Nephron progenitor cell (in vitro differentiated cells): ENCODE data around the gene ANKMY2.
A peak's percentile ranks its signal among the peaks of the same experiment; 100 is the strongest.

Source experiments
- DNase-seq: peaks from one replicate; pipeline ENCODE4 v3.0.0; 2021
- H3K27ac Mint-ChIP-seq: 2 replicates; pipeline ENCODE4 v1.8.0; 2021; ENCODE audit warnings: mild to moderate bottlenecking, moderate library complexity, mixed read lengths
- H3K27me3 Mint-ChIP-seq: 2 replicates; pipeline ENCODE4 v1.8.0; 2021; ENCODE audit warnings: mild to moderate bottlenecking, low read depth, mixed read lengths; ENCODE audit not compliant: poor library complexity
- H3K36me3 Mint-ChIP-seq: 2 replicates; pipeline ENCODE4 v1.8.0; 2021; ENCODE audit warnings: low read depth, mixed read lengths
- H3K4me1 Mint-ChIP-seq: 2 replicates; pipeline ENCODE4 v1.8.0; 2021; ENCODE audit warnings: mixed read lengths
- H3K4me3 Mint-ChIP-seq: 2 replicates; pipeline ENCODE4 v1.8.0; 2021; ENCODE audit warnings: mild to moderate bottlenecking, moderate library complexity, mixed read lengths
- H3K9me3 Mint-ChIP-seq: 2 replicates; pipeline ENCODE4 v1.8.0; 2021; ENCODE audit warnings: mild to moderate bottlenecking, moderate library complexity, mixed read lengths
- TF ChIP-seq, protein P1 (sequence below): fragments of 200-600 bp; sonication (generic); IDR thresholded peaks from 2 replicates; pipeline ENCODE4 v1.5.0; 2021; ENCODE audit warnings: antibody characterized with exemption

ANKMY2 gene

DNA sequence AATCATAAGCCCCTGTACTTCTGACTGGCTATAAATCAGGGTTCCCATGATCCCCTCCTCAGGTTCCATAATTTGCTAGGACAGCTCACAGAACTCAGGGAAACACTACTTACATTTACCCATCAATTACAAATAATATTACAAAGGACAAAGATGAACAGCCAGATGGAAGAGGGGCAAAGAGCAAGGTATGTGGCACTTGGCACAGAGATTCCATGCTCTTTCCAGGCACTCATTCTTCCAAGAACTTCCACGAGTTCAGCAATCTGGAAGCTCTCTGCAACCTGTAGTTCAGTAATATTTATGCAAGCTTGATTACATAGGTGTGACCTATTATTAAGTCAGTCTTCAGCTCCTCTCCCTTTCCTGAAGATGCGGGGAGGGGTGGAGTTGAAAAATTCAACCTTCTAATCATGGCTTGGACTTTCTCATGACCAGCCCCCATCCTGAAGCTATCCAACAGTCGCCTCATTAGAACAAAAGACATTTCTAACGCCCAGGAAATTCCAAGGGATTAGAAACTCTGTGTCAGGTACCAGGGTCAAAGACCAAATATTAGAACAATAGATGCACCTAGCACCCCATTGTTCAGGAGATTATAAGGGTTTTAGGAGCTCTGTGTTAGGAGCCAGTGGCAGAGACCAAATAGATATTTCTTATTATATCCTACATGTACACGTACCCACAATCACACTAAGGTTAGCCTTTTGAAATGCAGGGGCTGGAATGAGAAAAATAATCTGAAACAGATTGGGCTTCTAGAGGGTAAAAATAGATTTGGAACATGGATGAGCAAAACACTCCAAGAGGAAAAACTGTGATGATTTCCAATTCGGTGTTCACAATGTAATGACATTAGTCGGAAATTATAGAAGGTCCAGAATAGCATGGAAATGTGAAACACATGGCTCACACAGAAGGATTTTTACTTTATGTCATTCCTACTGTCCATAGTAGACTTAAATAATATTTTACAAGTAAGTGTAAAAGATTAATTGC is 7.0 kb downstream of the ANKMY2 start:
- H3K4me1 Mint-ChIP-seq: peaks cover 18% of the 10 kb centered on the region

DNA sequence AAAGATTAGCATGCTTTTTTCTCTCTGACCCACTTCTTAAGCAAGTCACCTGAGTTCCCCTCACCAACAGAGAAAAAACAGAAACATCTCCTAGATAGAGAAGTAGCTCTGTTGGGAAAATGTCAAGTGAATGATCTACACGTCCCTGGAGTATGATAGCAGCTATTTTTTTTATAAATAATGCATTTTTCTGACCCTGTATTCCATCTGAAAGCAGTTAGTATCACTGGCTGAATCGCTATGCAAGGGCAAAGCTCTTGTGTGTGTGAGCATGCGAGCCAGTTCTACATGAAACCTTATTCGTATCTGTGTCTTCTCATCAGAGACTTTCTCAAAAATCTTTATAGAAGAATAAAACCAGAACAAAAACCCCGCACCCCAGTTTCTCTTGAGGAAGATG is 8.2 kb downstream of the ANKMY2 start:
- no peak overlapping the region for H3K4me3 Mint-ChIP-seq
- DNase-seq: no peak
- H3K4me1 Mint-ChIP-seq: peaks cover 8% of the 10 kb centered on the region
- peak overlapping the region; percentile 38 for H3K27ac Mint-ChIP-seq
- TF ChIP-seq, protein P1, sequence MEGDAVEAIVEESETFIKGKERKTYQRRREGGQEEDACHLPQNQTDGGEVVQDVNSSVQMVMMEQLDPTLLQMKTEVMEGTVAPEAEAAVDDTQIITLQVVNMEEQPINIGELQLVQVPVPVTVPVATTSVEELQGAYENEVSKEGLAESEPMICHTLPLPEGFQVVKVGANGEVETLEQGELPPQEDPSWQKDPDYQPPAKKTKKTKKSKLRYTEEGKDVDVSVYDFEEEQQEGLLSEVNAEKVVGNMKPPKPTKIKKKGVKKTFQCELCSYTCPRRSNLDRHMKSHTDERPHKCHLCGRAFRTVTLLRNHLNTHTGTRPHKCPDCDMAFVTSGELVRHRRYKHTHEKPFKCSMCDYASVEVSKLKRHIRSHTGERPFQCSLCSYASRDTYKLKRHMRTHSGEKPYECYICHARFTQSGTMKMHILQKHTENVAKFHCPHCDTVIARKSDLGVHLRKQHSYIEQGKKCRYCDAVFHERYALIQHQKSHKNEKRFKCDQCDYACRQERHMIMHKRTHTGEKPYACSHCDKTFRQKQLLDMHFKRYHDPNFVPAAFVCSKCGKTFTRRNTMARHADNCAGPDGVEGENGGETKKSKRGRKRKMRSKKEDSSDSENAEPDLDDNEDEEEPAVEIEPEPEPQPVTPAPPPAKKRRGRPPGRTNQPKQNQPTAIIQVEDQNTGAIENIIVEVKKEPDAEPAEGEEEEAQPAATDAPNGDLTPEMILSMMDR: no peak
- H3K36me3 Mint-ChIP-seq: peaks cover 43% of the 10 kb centered on the region
- H3K9me3 Mint-ChIP-seq: no peaks in the 10 kb centered on the region
- peaks cover 3% of the 10 kb centered on the region for H3K27me3 Mint-ChIP-seq

More for the DNA sequence above, 7.0 kb downstream of the ANKMY2 start:
- Mint-ChIP-seq H3K4me3 (no peak overlapping the region), H3K27me3 (peaks cover 3% of the 10 kb centered on the region), H3K27ac (no peak overlapping the region), H3K36me3 (peaks cover 47% of the 10 kb centered on the region), H3K9me3 (no peaks in the 10 kb centered on the region)
- DNase-seq: no peak
- TF ChIP-seq, protein P1: no peak

GRCh38 chr7:16636555-16637101 is 8.9 kb downstream of the ANKMY2 start:
- Mint-ChIP-seq H3K4me3 (no peak overlapping the region), H3K4me1 (peaks cover 8% of the 10 kb centered on the region), H3K27me3 (peaks cover 6% of the 10 kb centered on the region), H3K9me3 (no peaks in the 10 kb centered on the region), H3K27ac (peak overlapping the region; percentile 23), H3K36me3 (peaks cover 50% of the 10 kb centered on the region)
- TF ChIP-seq, protein P1: no peak
- DNase-seq: no peak

- TF ChIP-seq, protein P1: no peak
- peaks cover 6% of the 10 kb centered on the region for H3K27me3 Mint-ChIP-seq
- H3K36me3 Mint-ChIP-seq: peaks cover 41% of the 10 kb centered on the region
- H3K9me3 Mint-ChIP-seq: no peaks in the 10 kb centered on the region
- H3K27ac Mint-ChIP-seq: peak overlapping the region; percentile 67
- H3K4me1 Mint-ChIP-seq: peaks cover 8% of the 10 kb centered on the region
- no peak overlapping the region for H3K4me3 Mint-ChIP-seq
- no peak for DNase-seq
These were observed 11.2 kb downstream of the ANKMY2 start for GRCh38 chr7:16634271-16634738.

DNA sequence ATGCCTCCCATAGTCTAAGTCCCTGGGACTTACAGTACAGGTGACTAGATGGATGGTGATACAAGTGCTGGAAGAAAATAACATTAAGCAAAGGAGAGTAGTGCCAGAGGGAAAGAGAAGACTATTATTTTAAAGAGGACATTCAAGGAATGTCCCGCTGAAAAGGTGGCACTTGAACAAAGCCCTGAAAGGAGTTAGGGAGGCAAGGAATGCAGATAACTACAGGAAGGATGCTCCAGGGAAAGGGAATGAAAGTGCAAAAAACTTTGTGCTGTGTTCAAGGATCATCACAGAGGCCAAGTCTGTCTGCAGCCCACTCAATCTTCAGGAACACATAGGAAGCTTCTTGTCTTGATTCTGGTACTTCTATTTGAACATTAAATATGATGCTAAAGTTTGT is 14.9 kb downstream of the ANKMY2 start:
- H3K27me3 Mint-ChIP-seq: peaks cover 3% of the 10 kb centered on the region
- H3K27ac Mint-ChIP-seq: no peak overlapping the region
- TF ChIP-seq, protein P1: no peak
- peaks cover 8% of the 10 kb centered on the region for H3K4me1 Mint-ChIP-seq
- no peaks in the 10 kb centered on the region for H3K9me3 Mint-ChIP-seq
- no peak overlapping the region for H3K4me3 Mint-ChIP-seq
- peaks cover 28% of the 10 kb centered on the region for H3K36me3 Mint-ChIP-seq
- no peak for DNase-seq
